Lung (tissue), 12 donors: Measurements from ENCODE around the gene RAI1. TPM values are rescaled to one million over a fixed set of nuclear protein-coding genes. Genes with fewer than 3 reads are reported as not detected.

Experiments used
- ATAC-seq: fragments of 200-7000 bp; cut with Tn5 transposase; one replicate; pipeline ENCODE4 v1.9.1; 2020; ENCODE audit warnings: moderate number of reproducible peaks; ENCODE audit not compliant: insufficient read depth, low FRiP score
- DNase-seq, 3 donors: peaks; one replicate each; pipeline ENCODE4 v3.0.0-alpha.2; 2013 to 2017
- H3K27ac ChIP-seq, 2 donors: one replicate each; pipeline ENCODE4 v1.5.1; 2013; ENCODE audit warnings: mild to moderate bottlenecking in 2 of 2, moderate library complexity in 2 of 2, control low read depth in 1 of 2, inconsistent platforms in 1 of 2, low read depth in 1 of 2, low read length in 1 of 2
- H3K27me3 ChIP-seq, 3 donors: one replicate each; pipeline ENCODE4 v1.5.1; 2013; ENCODE audit warnings: low read length in 2 of 3; ENCODE audit not compliant: control insufficient read depth in 3 of 3, insufficient read depth in 3 of 3
- H3K36me3 ChIP-seq, 4 donors: one replicate each; pipeline ENCODE4 v1.5.1; 2013; ENCODE audit warnings: low read length in 4 of 4, mild to moderate bottlenecking in 1 of 4, moderate library complexity in 1 of 4; ENCODE audit not compliant: control insufficient read depth in 4 of 4, insufficient read depth in 4 of 4
- H3K4me1 ChIP-seq, 5 donors: one replicate each; pipeline ENCODE4 v1.5.1; 2013; ENCODE audit warnings: low read length in 5 of 5, mild to moderate bottlenecking in 2 of 5, moderate library complexity in 1 of 5; ENCODE audit not compliant: control insufficient read depth in 5 of 5, insufficient read depth in 5 of 5
- H3K4me3 ChIP-seq: one replicate; pipeline ENCODE4 v1.5.1; 2013; ENCODE audit warnings: mild to moderate bottlenecking, control low read depth, moderate library complexity
- H3K9ac ChIP-seq, 2 donors: one replicate each; pipeline ENCODE4 v1.5.1; 2013; ENCODE audit warnings: low read length in 2 of 2, control low read depth in 1 of 2; ENCODE audit not compliant: insufficient read depth in 1 of 2
- H3K9me3 ChIP-seq, 4 donors: one replicate each; pipeline ENCODE4 v1.5.1; 2013; ENCODE audit warnings: low read length in 3 of 4, mild to moderate bottlenecking in 1 of 4, moderate library complexity in 1 of 4; ENCODE audit not compliant: control insufficient read depth in 4 of 4, insufficient read depth in 3 of 4
- CTCF ChIP-seq: IDR thresholded peaks from 2 replicates; pipeline ENCODE4 v1.5.1; 2012; ENCODE audit warnings: mild to moderate bottlenecking; ENCODE audit errors: control extremely low read depth, extremely low read depth
- WGBS, 2 donors: extraction: QIAGEN DNeasy Blood & Tissue Kit; methylation state at CpG; one replicate each; pipeline ENCODE4 v1.1.7; 2013; 5-methylcytosine and 5-hydroxymethylcytosine counted together
- polyA plus RNA-seq, 2 donors: library from polyadenylated mRNA; stranded (reverse); fragments of 200-250 nt; gene quantifications; one replicate each; pipeline ENCODE4 v1.2.1, GENCODE V29; 2013
- total RNA-seq, 2 donors: library from RNA; depleted of rRNA in 1 of 2; stranded (reverse); fragments of >200 nt in 1 of 2; gene quantifications; one replicate each; pipeline ENCODE4 v1.2.1, GENCODE V29; 2014 to 2021
- donor health status: control.
- donor health status: control.
- donor health status: Bipolar disorder and iron deficiency.
- donor health status: healthy.
- donor health status: DM: yes; HTN: yes; CAD: no.

The RAI1 gene
- total and polyA plus RNA-seq, 4 donors = 14.5 to 44.4 (median 28.3) TPM

DNA sequence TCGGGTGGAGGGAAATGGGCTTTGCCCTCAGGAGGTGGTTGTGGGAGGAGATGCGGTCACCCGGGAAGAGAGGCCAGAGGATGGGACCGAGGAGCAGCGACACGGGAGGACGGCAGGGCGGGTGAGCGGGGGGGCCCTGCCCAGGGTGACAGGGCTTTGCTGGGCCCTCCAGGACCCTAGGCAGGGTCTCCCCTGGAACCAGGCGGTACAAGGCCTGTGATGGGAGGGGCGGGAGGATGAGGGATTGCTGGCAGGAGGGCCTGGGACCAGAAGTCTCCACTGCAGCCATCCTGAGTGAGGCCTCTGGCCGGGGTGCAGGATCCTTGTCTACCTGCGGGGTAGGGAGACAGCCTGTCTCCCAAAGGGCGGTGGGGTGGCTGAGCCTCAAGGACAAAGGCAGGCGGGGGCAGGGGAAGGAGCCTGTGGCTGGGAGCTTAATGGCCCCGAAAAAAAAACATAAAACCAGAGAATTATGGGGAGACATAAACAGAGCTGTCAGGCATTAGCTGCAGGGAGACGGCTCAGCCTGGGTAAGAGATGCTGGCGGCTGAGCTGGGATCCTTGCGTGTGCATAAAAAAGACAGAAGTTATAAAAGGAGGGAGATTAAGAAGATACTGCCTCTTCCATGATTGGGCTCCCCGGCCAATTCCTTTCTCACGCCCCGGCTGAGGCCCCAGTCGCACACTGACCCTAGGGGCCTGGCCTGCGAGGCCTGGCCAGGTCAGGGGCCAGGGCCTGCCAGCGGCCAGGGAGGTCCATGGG lies 88.8 kb downstream of the RAI1 start:
- DNase-seq = peak in 2 of 3 donors; percentile 61 to 74
- H3K4me1 ChIP-seq = peaks cover 12 to 70% (median 36%) of the 10 kb centered on the region in 5 donors
- no peak for TF ChIP-seq CTCF
- 84 to 92% methylated on average over 25 of the region's 25 CpGs for WGBS, 2 donors
- H3K27me3 ChIP-seq = no peaks in the 10 kb centered on the region
- H3K36me3 ChIP-seq = peaks cover 0 to 4% (median 2%) of the 10 kb centered on the region in 4 donors
- H3K9me3 ChIP-seq = no peaks in the 10 kb centered on the region
- no peak overlapping the region for H3K4me3 ChIP-seq
- no peak for ATAC-seq
- H3K9ac ChIP-seq = no peak overlapping the region
- peak overlapping the region; percentile 1 to 50 for H3K27ac ChIP-seq

DNA sequence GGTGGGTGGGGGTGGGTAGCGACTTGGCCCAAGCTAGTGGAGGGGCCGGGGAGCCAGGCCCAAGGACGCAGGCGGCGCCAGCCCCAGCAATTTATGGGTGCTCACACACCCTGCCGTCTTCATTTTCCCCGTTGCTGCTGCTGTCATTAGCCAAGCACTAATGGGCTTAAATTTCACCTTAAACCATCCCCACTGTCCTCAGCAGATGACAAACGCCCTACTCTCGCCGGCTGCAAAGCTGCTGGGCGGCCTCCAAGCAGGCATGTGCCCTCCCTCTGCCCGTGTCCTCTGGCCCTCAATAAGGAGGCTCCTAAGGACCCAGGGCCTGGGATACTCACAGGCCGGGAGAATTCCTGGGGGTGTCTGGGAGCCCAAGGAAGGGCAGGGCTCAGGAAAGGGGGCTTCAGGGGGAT lies 89.4 kb downstream of the RAI1 start:
- H3K9me3 ChIP-seq = no peaks in the 10 kb centered on the region
- peaks cover 12 to 67% (median 33%) of the 10 kb centered on the region in 5 donors for H3K4me1 ChIP-seq
- WGBS, 2 donors = 85 to 91% methylated on average over 13 of the region's 13 CpGs
- DNase-seq (no peak), ATAC-seq (no peak)
- H3K9ac ChIP-seq = no peak overlapping the region
- H3K27me3 ChIP-seq = no peaks in the 10 kb centered on the region
- H3K4me3 ChIP-seq = no peak overlapping the region
- no peak for TF ChIP-seq CTCF
- no peaks in the 10 kb centered on the region for H3K36me3 ChIP-seq
- H3K27ac ChIP-seq = peak overlapping the region in 1 of 2 donors; percentile 50

DNA sequence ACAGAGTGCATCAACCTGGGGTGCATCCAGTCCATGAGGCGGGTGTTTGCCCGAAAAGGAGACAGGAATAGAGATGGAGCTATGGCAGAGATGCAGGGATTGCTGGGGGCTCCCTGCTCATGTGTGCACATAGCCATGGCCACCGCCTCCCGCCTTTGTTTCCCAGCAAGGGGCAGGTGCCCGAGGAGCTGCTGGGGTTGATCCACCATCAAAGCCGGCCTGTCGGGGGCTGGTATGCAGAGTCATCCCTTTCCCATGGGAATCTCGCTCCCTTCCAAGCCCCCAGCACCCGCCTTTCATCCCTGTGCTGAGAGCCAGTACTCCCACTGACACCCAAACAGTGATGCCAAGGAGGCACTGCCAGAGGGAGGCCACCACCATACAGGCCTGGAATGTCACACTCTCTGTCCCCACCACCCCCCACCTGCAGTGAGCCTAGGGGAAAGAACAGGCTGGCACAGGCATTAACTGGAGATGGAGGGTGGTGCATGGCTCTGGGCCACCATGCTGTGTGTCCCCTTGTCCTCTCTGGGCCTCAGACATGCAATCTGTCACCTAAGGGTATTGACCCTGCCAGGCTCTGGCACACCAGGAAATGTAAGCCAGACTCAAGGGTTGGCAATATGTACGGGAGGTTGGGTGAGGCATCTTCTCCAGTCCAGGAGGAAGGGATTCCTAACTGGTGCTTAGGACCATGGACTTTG lies 90.4 kb downstream of the RAI1 start:
- ATAC-seq = no peak
- TF ChIP-seq CTCF = no peak
- no peaks in the 10 kb centered on the region for H3K27me3 ChIP-seq
- H3K36me3 ChIP-seq = no peaks in the 10 kb centered on the region
- no peaks in the 10 kb centered on the region for H3K9me3 ChIP-seq
- no peak overlapping the region for H3K27ac ChIP-seq
- H3K4me1 ChIP-seq = peaks cover 12 to 56% (median 29%) of the 10 kb centered on the region in 5 donors
- DNase-seq = no peak
- 92 to 94% methylated on average over 10 of the region's 10 CpGs for WGBS, 2 donors
- no peak overlapping the region for H3K9ac ChIP-seq
- no peak overlapping the region for H3K4me3 ChIP-seq
